ENCODE results near the gene INPP5A. TPM values are rescaled to one million over a fixed set of nuclear protein-coding genes. Genes with fewer than 3 reads are reported as not detected.

Gene INPP5A
- total RNA-seq, 1 donor from 2014 or later: 45.2 TPM

- H3K9me3 Mint-ChIP-seq (ENCODE audit: unreplicated experiment): no peaks in the 10 kb centered on the region
- H3K27me3 Mint-ChIP-seq (ENCODE audit: unreplicated experiment): peaks cover 3% of the 10 kb centered on the region
- no peak overlapping the region for H3K4me3 Mint-ChIP-seq (ENCODE audit: unreplicated experiment)
- peak; percentile 55 for DNase-seq (ENCODE audit: low spot score)
- TF ChIP-seq CTCF (IDR thresholded peaks at IDR 0.05; ENCODE audit: unreplicated experiment): no peak
- peaks cover 17% of the 10 kb centered on the region for H3K4me1 Mint-ChIP-seq (ENCODE audit: unreplicated experiment)
- peaks cover 3% of the 10 kb centered on the region for H3K36me3 Mint-ChIP-seq (ENCODE audit: low read depth, unreplicated experiment)
- H3K27ac Mint-ChIP-seq (ENCODE audit: unreplicated experiment): no peak overlapping the region
Observed at GRCh38 chr10:132516771-132517725, 20.5 kb upstream of the INPP5A start.

- H3K27ac Mint-ChIP-seq (ENCODE audit: unreplicated experiment): no peak overlapping the region
- H3K4me3 Mint-ChIP-seq (ENCODE audit: unreplicated experiment): peak overlapping the region; percentile 83
- no peaks in the 10 kb centered on the region for H3K9me3 Mint-ChIP-seq (ENCODE audit: unreplicated experiment)
- no peak for DNase-seq (ENCODE audit: low spot score)
- peaks cover 3% of the 10 kb centered on the region for H3K27me3 Mint-ChIP-seq (ENCODE audit: unreplicated experiment)
- H3K36me3 Mint-ChIP-seq (ENCODE audit: low read depth, unreplicated experiment): peaks cover 3% of the 10 kb centered on the region
- H3K4me1 Mint-ChIP-seq (ENCODE audit: unreplicated experiment): peaks cover 17% of the 10 kb centered on the region
- no peak for TF ChIP-seq CTCF (IDR thresholded peaks at IDR 0.05; ENCODE audit: unreplicated experiment)
Observed at GRCh38 chr10:132517951-132518521, 19.6 kb upstream of the INPP5A start.

GRCh38 chr10:132518572-132519381 lies 18.8 kb upstream of the INPP5A start:
- TF ChIP-seq CTCF (IDR thresholded peaks at IDR 0.05; ENCODE audit: unreplicated experiment): no peak
- Mint-ChIP-seq H3K27me3 (ENCODE audit: unreplicated experiment) (peaks cover 6% of the 10 kb centered on the region), H3K9me3 (ENCODE audit: unreplicated experiment) (no peaks in the 10 kb centered on the region), H3K27ac (ENCODE audit: unreplicated experiment) (peak overlapping the region; percentile 76), H3K4me3 (ENCODE audit: unreplicated experiment) (peak overlapping the region; percentile 83), H3K4me1 (ENCODE audit: unreplicated experiment) (peaks cover 17% of the 10 kb centered on the region), H3K36me3 (ENCODE audit: low read depth, unreplicated experiment) (peaks cover 3% of the 10 kb centered on the region)
- peak; percentile 36 for DNase-seq (ENCODE audit: low spot score)

- peaks cover 6% of the 10 kb centered on the region for H3K27me3 Mint-ChIP-seq (ENCODE audit: unreplicated experiment)
- no peak for TF ChIP-seq CTCF (IDR thresholded peaks at IDR 0.05; ENCODE audit: unreplicated experiment)
- H3K4me1 Mint-ChIP-seq (ENCODE audit: unreplicated experiment): peaks cover 17% of the 10 kb centered on the region
- H3K36me3 Mint-ChIP-seq (ENCODE audit: low read depth, unreplicated experiment): peaks cover 3% of the 10 kb centered on the region
- H3K27ac Mint-ChIP-seq (ENCODE audit: unreplicated experiment): no peak overlapping the region
- no peak overlapping the region for H3K4me3 Mint-ChIP-seq (ENCODE audit: unreplicated experiment)
- H3K9me3 Mint-ChIP-seq (ENCODE audit: unreplicated experiment): no peaks in the 10 kb centered on the region
- DNase-seq (ENCODE audit: low spot score): peak; percentile 40
Observed at GRCh38 chr10:132519382-132520176, 18.0 kb upstream of the INPP5A start.

All from endothelial cell (in vitro differentiated cells).